Adrenal gland (tissue), 12 donors: ENCODE results near the gene TRAPPC12. TPM values are rescaled to one million over a fixed set of nuclear protein-coding genes. Genes with fewer than 3 reads are reported as not detected.
A peak's percentile ranks its signal among the peaks of the same experiment; 100 is the strongest.

ENCODE experiments used
- DNase-seq, 7 donors: peaks; one replicate each; pipeline ENCODE4 v3.0.0-alpha.2; 2019 to 2020
- H3K27ac ChIP-seq, 5 donors: fragments of 200-600 bp; sonication (generic) in 4 of 5; 1 replicate in 3 of 5; 2 replicates in 2 of 5; pipeline versions ENCODE4 v1.5.1 to v1.8.0; 2016 to 2020; ENCODE audit warnings: mild to moderate bottlenecking in 1 of 5
- H3K27me3 ChIP-seq: fragments of 200-600 bp; 2 replicates; pipeline ENCODE4 v1.8.0; 2021
- H3K36me3 ChIP-seq, 2 donors: fragments of 200-600 bp; replicated peaks in 1 of 2; 1 replicate in 1 of 2; 2 replicates in 1 of 2; pipeline versions ENCODE4 v1.5.1 to v1.8.0; 2018 to 2022
- H3K4me1 ChIP-seq, 2 donors: fragments of 200-600 bp; replicated peaks in 1 of 2; 1 replicate in 1 of 2; 2 replicates in 1 of 2; pipeline versions ENCODE4 v1.5.1 to v1.8.0; 2018 to 2021
- H3K4me3 ChIP-seq, 4 donors: fragments of 200-600 bp; sonication (generic) in 3 of 4; one replicate each; pipeline ENCODE4 v1.5.1; 2016 to 2018
- H3K9me3 ChIP-seq, 3 donors: fragments of 200-600 bp; sonication (generic) in 1 of 3; replicated peaks in 1 of 3; 1 replicate in 2 of 3; 2 replicates in 1 of 3; pipeline versions ENCODE4 v1.5.1 to v1.8.0; 2016 to 2021
- POLR2A ChIP-seq, 2 donors: fragments of 450-650 bp; IDR thresholded peaks; one replicate each; pipeline ENCODE4 v1.6.1; 2017; ENCODE audit warnings: antibody characterized with exemption in 2 of 2, mild to moderate bottlenecking in 2 of 2, moderate library complexity in 1 of 2
- WGBS, 4 donors: extraction: QIAGEN DNeasy Blood & Tissue Kit in 2 of 4; methylation state at CpG; one replicate each; pipeline versions ENCODE4 v1.1.5 to v1.1.7; 2013 to 2017; 5-methylcytosine and 5-hydroxymethylcytosine counted together
- intact Hi-C, 2 donors: fragments of 100-400 bp; cut with DNase I; formaldehyde crosslinking; loops; one replicate each; pipeline versions ENCODE4 v1.14.1 to v1.15.0; 2022 to 2023
- polyA plus RNA-seq, 3 donors: library from polyadenylated mRNA; stranded (reverse); fragments of 200-250 nt in 2 of 3; fragments of 350-450 nt in 1 of 3; fragmentation: Illumina TruSeq in 1 of 3; extraction: RNeasy Lipid Tissue Mini Kit (QIAGEN cat#74804) in 1 of 3; gene quantifications; one replicate each; pipeline ENCODE4 v1.2.3, GENCODE V29; 2013 to 2014
- total RNA-seq, 9 donors: library from RNA; depleted of rRNA in 4 of 9; stranded (reverse); fragments of >200 nt in 4 of 9; fragments of 120-200 nt in 1 of 9; fragmentation: NEBNext Ultra II Directional in 1 of 9; extraction: Animal tissue kit (Norgen Biotek cat#: 25700) in 1 of 9; gene quantifications; one replicate each; pipeline versions ENCODE4 v1.1.0 to v1.2.4, GENCODE V29; 2013 to 2023
- TF ChIP-seq, protein P1 (sequence below), 6 experiments: fragments of 450-650 bp in 4 of 6; fragments of 200-600 bp in 2 of 6; sonication (generic) in 1 of 6; IDR thresholded peaks; 1 replicate in 5 of 6; 2 replicates in 1 of 6; pipeline versions ENCODE4 v1.5.1 to v1.8.0; 2016 to 2021; ENCODE audit warnings: antibody characterized with exemption in 6 of 6, mild to moderate bottlenecking in 2 of 6, moderate library complexity in 1 of 6
- donor health status: healthy with polysubstance abuse.
- donor health status: Bipolar disorder and iron deficiency.
- donor health status: DM: yes; HTN: yes; CAD: no.
- donor health status: DM: no; HTN: no; CAD: no.
- donor health status: DM: no; HTN: no; CAD: no.
- donor health status: DM: yes; HTN: yes; CAD: no.

The TRAPPC12 gene
- total and polyA plus RNA-seq, 12 donors = 58.3 to 334 (median 99.5) TPM

DNA sequence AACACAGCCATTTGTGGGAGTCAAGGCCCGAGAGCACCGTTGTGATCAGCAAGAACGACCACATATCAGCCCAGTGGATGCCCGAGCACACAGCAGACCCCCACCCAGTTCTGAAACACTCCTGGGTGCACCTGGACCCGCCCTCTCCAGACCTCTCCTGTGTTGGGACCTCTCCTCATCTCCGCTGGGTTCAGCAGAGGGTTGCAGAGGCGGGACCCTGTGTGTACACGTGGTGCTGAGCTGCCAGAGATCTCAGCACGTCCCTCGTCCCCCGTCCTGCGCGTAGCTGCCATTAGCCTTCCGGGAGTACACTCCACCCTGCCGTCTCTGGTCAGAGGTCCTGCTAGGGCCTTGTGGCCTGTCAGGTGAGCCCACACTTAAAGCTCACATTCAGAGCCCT, 88.2 kb downstream of the TRAPPC12 start:
- Histone ChIP-seq H3K27me3 (no peaks in the 10 kb centered on the region), H3K9me3 (no peaks in the 10 kb centered on the region), H3K36me3 (peaks cover 0 to 48% of the 10 kb centered on the region in 2 donors), H3K27ac (no peak overlapping the region), H3K4me3 (no peak overlapping the region), H3K4me1 (peaks cover 3 to 8% of the 10 kb centered on the region in 2 donors)
- DNase-seq = no peak
- intact Hi-C loops = no loop called here
- TF ChIP-seq, protein P1, sequence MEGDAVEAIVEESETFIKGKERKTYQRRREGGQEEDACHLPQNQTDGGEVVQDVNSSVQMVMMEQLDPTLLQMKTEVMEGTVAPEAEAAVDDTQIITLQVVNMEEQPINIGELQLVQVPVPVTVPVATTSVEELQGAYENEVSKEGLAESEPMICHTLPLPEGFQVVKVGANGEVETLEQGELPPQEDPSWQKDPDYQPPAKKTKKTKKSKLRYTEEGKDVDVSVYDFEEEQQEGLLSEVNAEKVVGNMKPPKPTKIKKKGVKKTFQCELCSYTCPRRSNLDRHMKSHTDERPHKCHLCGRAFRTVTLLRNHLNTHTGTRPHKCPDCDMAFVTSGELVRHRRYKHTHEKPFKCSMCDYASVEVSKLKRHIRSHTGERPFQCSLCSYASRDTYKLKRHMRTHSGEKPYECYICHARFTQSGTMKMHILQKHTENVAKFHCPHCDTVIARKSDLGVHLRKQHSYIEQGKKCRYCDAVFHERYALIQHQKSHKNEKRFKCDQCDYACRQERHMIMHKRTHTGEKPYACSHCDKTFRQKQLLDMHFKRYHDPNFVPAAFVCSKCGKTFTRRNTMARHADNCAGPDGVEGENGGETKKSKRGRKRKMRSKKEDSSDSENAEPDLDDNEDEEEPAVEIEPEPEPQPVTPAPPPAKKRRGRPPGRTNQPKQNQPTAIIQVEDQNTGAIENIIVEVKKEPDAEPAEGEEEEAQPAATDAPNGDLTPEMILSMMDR (IDR thresholded peaks at IDR 0.05) = no peak
- no peak for TF ChIP-seq POLR2A (IDR thresholded peaks at IDR 0.05)
- 92 to 97% (median 94%) methylated on average over 11 to 15 of the region's 15 CpGs for WGBS, 4 donors

DNA sequence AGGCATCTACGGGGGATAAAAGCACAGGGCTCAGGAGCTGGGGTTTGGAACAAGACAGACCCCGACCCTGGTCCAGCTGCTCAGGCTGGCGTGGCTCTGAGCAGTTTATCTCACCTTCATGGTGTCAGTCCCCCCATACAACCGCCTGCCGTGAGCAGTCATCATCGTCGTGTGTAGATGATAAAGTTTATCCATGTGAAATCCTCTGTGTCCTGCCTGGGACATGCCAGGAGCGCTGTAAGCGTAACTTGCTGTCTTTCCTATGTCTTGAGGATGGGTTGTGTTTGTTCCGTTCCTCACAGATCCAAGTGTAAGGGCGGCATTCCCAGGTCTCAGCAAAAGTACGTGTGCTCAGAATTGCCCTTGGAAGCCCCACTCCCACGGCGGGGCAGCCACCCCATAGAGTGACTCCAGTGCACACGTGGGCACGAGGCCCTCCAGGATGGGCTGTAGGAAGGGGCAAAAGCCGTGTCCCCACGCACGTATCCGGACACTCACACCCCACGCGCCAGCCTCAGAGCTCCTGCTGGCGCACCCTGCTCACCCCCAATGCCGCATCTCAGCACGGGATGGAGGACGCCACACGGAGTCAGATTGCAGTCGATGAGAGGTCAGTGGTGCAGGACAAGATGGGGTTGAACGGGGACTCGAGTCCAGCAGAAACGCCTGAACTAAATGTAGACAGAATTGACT, 88.9 kb downstream of the TRAPPC12 start:
- DNase-seq = no peak
- Histone ChIP-seq H3K27ac (peak overlapping the region in 1 of 5 donors; percentile 87), H3K36me3 (peaks cover 0 to 48% of the 10 kb centered on the region in 2 donors)

DNA sequence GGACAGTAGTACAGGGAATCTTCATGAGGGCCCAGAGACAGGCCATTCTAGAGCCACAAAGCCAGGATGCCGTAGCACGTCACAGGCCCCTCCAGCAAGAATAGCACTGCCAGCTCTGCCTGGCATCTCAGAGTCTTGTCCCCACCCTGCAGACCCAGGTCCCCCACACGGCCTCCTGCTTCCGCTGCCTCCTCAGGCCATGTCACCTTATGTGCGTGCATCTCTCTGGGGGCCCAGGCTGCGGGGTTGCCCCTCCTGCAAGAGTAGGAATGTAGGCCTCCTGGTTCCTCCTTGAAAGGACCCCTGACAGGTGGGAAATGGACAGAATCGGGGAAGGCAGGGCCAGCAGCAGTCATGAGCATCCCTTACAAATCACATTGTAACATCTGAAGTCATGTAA, 90.0 kb downstream of the TRAPPC12 start:
- peaks cover 3 to 8% of the 10 kb centered on the region in 2 donors for H3K4me1 ChIP-seq
- DNase-seq = no peak
- no peak for TF ChIP-seq POLR2A (IDR thresholded peaks at IDR 0.05)
- TF ChIP-seq, protein P1 (IDR thresholded peaks at IDR 0.05) = no peak
- H3K27me3 ChIP-seq = no peaks in the 10 kb centered on the region
- no peak overlapping the region for H3K4me3 ChIP-seq
- H3K27ac ChIP-seq = peak overlapping the region in 3 of 5 donors; percentile 3 to 87 (median 63)
- intact Hi-C loops = no loop called here
- no peaks in the 10 kb centered on the region for H3K9me3 ChIP-seq
- WGBS, 4 donors = 90 to 99% (median 94%) methylated on average over 3 to 7 of the region's 7 CpGs
- peaks cover 0 to 48% of the 10 kb centered on the region in 2 donors for H3K36me3 ChIP-seq

More for the DNA sequence above, 88.9 kb downstream of the TRAPPC12 start:
- TF ChIP-seq, protein P1 (IDR thresholded peaks at IDR 0.05) = no peak
- Histone ChIP-seq H3K9me3 (no peaks in the 10 kb centered on the region), H3K27me3 (no peaks in the 10 kb centered on the region), H3K4me3 (no peak overlapping the region), H3K4me1 (peaks cover 3 to 8% of the 10 kb centered on the region in 2 donors)
- intact Hi-C loops = no loop called here
- 88 to 96% (median 94%) methylated on average over 29 to 31 of the region's 31 CpGs for WGBS, 4 donors

DNA sequence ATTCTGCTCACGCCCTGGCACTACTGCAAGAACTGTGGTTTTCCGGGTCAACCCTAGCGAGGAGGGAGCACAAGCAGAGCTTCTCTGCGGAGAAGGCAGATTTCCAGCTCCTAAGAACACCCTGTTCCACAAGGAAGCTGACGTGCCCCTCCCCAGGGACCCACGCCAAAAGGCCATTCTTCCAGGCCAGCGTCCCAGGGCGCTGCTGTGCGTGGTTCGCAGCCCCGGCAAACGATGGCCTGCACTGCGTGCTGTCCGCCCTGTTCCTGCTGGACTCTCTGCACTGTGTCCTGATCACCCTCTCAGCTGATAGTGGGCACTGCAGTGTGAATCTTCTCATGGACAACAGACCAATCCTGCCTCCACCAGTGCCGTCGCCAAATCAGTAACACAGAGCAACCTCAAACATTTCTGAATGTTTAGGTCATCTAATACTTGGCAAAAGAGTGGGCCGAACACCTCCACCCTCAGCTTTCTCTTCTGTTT, 90.7 kb downstream of the TRAPPC12 start:
- H3K9me3 ChIP-seq = no peaks in the 10 kb centered on the region
- WGBS, 4 donors = 75 to 83% (median 81%) methylated on average over 15 to 17 of the region's 17 CpGs
- DNase-seq = peak in 6 of 7 donors; percentile 44 to 74 (median 58)
- H3K27me3 ChIP-seq = no peaks in the 10 kb centered on the region
- peak overlapping the region in 4 of 5 donors; percentile 3 to 87 (median 48) for H3K27ac ChIP-seq
- peaks cover 0 to 48% of the 10 kb centered on the region in 2 donors for H3K36me3 ChIP-seq
- intact Hi-C loops = no loop called here
- no peak overlapping the region for H3K4me3 ChIP-seq
- TF ChIP-seq POLR2A (IDR thresholded peaks at IDR 0.05) = no peak
- peaks cover 3 to 8% of the 10 kb centered on the region in 2 donors for H3K4me1 ChIP-seq
